ENCODE results near the gene FAM171A2. TPM values are rescaled to one million over a fixed set of nuclear protein-coding genes. Genes with fewer than 3 reads are reported as not detected.

FAM171A2 gene
- total and polyA plus RNA-seq, 2 of the 8 experiments (the other 6 are each of a cell fraction or from before 2014, with no cell fraction given): 21.9 to 24.1 TPM

DNA sequence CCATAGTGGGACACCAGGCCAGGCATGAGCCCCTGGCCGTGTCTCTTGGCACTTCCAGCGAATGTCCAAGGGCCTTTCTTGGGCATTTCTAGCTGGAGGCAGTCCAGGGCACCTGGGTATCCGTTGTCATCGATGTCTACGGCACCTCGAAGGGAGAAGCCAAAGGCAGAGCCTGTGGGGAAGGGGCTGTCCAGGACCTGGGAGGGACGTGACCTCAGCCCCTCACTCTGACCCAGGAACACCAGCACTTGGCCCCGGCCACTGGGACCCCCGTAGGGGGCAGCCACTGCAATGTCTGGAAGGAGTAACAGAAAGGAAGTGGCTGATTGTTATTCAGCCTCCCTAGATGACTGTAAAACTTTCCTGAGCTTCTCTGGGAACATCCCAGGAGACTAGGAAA lies 17.1 kb upstream of the FAM171A2 start (continued):
- TF ChIP-seq, protein P1, sequence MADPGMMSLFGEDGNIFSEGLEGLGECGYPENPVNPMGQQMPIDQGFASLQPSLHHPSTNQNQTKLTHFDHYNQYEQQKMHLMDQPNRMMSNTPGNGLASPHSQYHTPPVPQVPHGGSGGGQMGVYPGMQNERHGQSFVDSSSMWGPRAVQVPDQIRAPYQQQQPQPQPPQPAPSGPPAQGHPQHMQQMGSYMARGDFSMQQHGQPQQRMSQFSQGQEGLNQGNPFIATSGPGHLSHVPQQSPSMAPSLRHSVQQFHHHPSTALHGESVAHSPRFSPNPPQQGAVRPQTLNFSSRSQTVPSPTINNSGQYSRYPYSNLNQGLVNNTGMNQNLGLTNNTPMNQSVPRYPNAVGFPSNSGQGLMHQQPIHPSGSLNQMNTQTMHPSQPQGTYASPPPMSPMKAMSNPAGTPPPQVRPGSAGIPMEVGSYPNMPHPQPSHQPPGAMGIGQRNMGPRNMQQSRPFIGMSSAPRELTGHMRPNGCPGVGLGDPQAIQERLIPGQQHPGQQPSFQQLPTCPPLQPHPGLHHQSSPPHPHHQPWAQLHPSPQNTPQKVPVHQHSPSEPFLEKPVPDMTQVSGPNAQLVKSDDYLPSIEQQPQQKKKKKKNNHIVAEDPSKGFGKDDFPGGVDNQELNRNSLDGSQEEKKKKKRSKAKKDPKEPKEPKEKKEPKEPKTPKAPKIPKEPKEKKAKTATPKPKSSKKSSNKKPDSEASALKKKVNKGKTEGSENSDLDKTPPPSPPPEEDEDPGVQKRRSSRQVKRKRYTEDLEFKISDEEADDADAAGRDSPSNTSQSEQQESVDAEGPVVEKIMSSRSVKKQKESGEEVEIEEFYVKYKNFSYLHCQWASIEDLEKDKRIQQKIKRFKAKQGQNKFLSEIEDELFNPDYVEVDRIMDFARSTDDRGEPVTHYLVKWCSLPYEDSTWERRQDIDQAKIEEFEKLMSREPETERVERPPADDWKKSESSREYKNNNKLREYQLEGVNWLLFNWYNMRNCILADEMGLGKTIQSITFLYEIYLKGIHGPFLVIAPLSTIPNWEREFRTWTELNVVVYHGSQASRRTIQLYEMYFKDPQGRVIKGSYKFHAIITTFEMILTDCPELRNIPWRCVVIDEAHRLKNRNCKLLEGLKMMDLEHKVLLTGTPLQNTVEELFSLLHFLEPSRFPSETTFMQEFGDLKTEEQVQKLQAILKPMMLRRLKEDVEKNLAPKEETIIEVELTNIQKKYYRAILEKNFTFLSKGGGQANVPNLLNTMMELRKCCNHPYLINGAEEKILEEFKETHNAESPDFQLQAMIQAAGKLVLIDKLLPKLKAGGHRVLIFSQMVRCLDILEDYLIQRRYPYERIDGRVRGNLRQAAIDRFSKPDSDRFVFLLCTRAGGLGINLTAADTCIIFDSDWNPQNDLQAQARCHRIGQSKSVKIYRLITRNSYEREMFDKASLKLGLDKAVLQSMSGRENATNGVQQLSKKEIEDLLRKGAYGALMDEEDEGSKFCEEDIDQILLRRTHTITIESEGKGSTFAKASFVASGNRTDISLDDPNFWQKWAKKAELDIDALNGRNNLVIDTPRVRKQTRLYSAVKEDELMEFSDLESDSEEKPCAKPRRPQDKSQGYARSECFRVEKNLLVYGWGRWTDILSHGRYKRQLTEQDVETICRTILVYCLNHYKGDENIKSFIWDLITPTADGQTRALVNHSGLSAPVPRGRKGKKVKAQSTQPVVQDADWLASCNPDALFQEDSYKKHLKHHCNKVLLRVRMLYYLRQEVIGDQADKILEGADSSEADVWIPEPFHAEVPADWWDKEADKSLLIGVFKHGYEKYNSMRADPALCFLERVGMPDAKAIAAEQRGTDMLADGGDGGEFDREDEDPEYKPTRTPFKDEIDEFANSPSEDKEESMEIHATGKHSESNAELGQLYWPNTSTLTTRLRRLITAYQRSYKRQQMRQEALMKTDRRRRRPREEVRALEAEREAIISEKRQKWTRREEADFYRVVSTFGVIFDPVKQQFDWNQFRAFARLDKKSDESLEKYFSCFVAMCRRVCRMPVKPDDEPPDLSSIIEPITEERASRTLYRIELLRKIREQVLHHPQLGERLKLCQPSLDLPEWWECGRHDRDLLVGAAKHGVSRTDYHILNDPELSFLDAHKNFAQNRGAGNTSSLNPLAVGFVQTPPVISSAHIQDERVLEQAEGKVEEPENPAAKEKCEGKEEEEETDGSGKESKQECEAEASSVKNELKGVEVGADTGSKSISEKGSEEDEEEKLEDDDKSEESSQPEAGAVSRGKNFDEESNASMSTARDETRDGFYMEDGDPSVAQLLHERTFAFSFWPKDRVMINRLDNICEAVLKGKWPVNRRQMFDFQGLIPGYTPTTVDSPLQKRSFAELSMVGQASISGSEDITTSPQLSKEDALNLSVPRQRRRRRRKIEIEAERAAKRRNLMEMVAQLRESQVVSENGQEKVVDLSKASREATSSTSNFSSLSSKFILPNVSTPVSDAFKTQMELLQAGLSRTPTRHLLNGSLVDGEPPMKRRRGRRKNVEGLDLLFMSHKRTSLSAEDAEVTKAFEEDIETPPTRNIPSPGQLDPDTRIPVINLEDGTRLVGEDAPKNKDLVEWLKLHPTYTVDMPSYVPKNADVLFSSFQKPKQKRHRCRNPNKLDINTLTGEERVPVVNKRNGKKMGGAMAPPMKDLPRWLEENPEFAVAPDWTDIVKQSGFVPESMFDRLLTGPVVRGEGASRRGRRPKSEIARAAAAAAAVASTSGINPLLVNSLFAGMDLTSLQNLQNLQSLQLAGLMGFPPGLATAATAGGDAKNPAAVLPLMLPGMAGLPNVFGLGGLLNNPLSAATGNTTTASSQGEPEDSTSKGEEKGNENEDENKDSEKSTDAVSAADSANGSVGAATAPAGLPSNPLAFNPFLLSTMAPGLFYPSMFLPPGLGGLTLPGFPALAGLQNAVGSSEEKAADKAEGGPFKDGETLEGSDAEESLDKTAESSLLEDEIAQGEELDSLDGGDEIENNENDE (IDR thresholded peaks at IDR 0.05; ENCODE audit: insufficient replicate concordance, low read length): no peak
- TF ChIP-seq RAD21 (IDR thresholded peaks at IDR 0.05 in 1 of 2, conservative IDR thresholded peaks at IDR 0.05 in 1 of 2; ENCODE audit: low read depth in 2 of 2, low read length in 2 of 2) (no peak), FOSL1 (IDR thresholded peaks at IDR 0.05; ENCODE audit: insufficient read depth, low read depth, low read length) (no peak), EGR1 (IDR thresholded peaks at IDR 0.05; ENCODE audit: borderline replicate concordance, low read depth, low read length) (no peak), NRF1 (IDR thresholded peaks at IDR 0.05; ENCODE audit: low read depth, low read length) (no peak), KDM1A (IDR thresholded peaks at IDR 0.05; ENCODE audit: borderline replicate concordance, low read length) (no peak), SP4 (IDR thresholded peaks at IDR 0.05; ENCODE audit: low read length) (no peak), BACH1 (IDR thresholded peaks at IDR 0.05; ENCODE audit: low read length) (no peak), HDAC6 (IDR thresholded peaks at IDR 0.05; ENCODE audit: low read depth, low read length) (no peak), TAF1 (IDR thresholded peaks at IDR 0.05; ENCODE audit: low read depth, low read length) (no peak), POU5F1 (IDR thresholded peaks at IDR 0.05; ENCODE audit: low read depth, low read length) (no peak), PHF8 (conservative IDR thresholded peaks at IDR 0.05; ENCODE audit: low read depth, low read length) (no peak)

Measured in H1 (cell line).